ENCODE data around the gene PITPNC1. TPM values are rescaled to one million over a fixed set of nuclear protein-coding genes. Genes with fewer than 3 reads are reported as not detected.
"Not testable (repeated sequence)": the region's sequence is repeated elsewhere in the genome, so short reads cannot be mapped to it uniquely, and the experiment has no call there.

PITPNC1 gene
- total RNA-seq, 1 donor from 2014 or later = 14.6 TPM

- intact Hi-C loops (cut with DNase I) = no loop called here
- DNase-seq (no peak), ATAC-seq (ENCODE audit: poor library complexity) (no peak)
Observed at GRCh38 chr17:67471118-67471517, 94.0 kb downstream of the PITPNC1 start.

DNA sequence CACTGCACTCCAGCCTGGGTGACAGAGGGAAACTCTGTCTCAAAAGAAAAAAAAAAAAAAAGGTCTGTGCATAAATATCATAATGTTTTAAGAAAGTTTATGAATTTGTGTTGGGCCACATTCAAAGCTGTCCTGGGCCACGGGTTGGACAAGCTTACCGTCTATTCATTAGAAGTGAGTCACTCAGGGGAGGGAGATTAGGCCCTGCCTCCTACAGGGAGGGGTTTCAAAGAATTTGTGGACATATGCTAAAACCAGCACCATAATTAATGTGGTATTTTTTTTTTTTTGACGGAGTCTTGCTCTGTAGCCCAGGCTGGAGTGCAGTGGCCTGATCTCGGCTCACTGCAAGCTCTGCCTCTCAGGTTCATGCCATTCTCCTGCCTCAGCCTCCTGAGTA is 95.5 kb downstream of the PITPNC1 start:
- intact Hi-C loops (cut with DNase I); DNase-seq: not testable (repeated sequence)

GRCh38 chr17:67474081-67474661 is 97.1 kb downstream of the PITPNC1 start:
- ATAC-seq (ENCODE audit: poor library complexity) (peak; percentile 65), DNase-seq (no peak)
- intact Hi-C loops (cut with DNase I) = no loop called here

More for the DNA sequence above, 95.5 kb downstream of the PITPNC1 start:
- ATAC-seq (ENCODE audit: poor library complexity) = not testable (repeated sequence)

- intact Hi-C loops (cut with DNase I) = loop anchor here (5.0 kb wide), 1 partner anchor 98 kb away; the partner anchor contains the start of gene PITPNC1
- DNase-seq = peak; percentile 88
- ATAC-seq (ENCODE audit: poor library complexity) = peak; percentile 87
Observed at GRCh38 chr17:67475161-67475937, 98.3 kb downstream of the PITPNC1 start.

DNA sequence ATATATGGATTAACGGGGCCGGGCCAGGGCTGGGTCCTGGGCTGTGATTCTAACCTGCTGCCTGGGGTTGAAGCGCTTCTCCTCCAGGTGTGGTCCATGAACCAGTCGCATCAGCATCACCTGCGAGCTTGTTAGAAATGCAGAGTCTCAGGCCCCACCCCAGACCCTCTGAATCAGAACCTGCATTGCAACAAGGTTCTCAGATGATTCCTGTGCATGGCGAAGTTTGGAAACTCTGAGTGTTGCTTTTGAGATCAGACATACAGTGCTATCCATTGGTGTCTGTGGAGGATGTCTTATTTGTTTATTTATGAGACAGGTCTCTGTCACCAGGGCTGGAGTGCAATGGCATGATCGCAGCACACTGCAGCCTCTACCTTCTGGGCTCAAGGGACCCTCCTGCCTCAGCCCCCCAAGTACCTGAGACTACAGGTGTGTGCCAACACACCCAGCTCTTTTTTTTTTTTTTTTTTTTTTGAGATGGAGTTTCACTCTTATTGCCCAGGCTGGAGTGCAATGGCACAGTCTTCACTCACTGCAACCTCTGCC is 99.8 kb downstream of the PITPNC1 start:
- ATAC-seq (ENCODE audit: poor library complexity) = no peak
- intact Hi-C loops (cut with DNase I) = loop anchor here (5.0 kb wide), 1 partner anchor 100 kb away; the partner anchor contains the start of gene PITPNC1
- no peak for DNase-seq

DNA sequence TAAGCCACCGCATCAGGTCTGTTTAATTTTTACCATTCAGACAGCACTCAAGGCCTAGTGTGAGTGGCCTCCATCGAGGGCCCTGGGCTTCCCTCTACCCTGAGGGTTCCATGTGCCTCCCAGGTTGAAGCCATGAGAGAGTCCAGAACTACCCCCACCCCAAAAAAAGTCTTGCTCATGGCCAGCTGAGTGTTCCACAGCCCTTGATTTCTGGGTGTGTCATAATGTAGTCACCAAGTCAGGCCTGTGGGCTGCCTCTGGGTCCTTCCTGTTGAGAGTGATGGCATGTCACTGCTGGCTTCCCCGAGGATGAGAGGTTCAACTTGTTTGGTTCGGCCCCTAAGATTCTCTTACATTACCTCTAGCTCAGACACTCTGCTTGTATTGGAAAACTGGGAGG is 100.6 kb downstream of the PITPNC1 start:
- ATAC-seq (ENCODE audit: poor library complexity) (no peak), DNase-seq (no peak)
- intact Hi-C loops (cut with DNase I) = loop anchor here (5.0 kb wide), 1 partner anchor 100 kb away; the partner anchor contains the start of gene PITPNC1

GRCh38 chr17:67478401-67479041 is 101.4 kb downstream of the PITPNC1 start:
- intact Hi-C loops (cut with DNase I) = loop anchor here (5.0 kb wide), 1 partner anchor 101 kb away; the partner anchor contains the start of gene PITPNC1
- no peak for DNase-seq
- ATAC-seq (ENCODE audit: poor library complexity) = no peak

GRCh38 chr17:67479148-67479547 is 102.1 kb downstream of the PITPNC1 start:
- no peak for ATAC-seq (ENCODE audit: poor library complexity)
- intact Hi-C loops (cut with DNase I) = loop anchor here (5.0 kb wide), 1 partner anchor 102 kb away; the partner anchor contains the start of gene PITPNC1
- no peak for DNase-seq

- ATAC-seq (ENCODE audit: poor library complexity); DNase-seq: not testable (repeated sequence)
- intact Hi-C loops (cut with DNase I) = loop anchor here (10.0 kb wide), 1 partner anchor 124 kb away; no protein-coding TSS in a partner anchor
Observed at GRCh38 chr17:67480959-67481358, 103.9 kb downstream of the PITPNC1 start.

DNA sequence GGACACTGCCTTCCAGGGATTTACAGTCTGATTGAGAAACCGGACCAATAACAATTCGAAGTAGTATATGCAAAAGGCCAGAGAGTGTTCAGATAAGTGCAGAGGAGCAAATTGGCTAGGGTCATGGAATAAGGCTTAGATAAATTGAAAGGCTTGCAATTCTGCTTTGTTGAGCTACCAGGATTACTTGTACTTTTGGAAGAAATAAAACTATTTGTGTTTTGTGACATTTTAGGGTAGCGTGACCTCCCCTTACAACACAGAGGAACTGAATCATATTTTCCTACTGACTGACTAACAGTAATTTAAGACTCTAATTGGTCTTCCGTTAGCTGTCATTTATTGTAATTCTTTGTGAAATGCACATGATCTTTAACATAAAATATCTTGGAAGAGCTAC is 104.7 kb downstream of the PITPNC1 start:
- no peak for ATAC-seq (ENCODE audit: poor library complexity)
- intact Hi-C loops (cut with DNase I) = loop anchor here (10.0 kb wide), 1 partner anchor 123 kb away; no protein-coding TSS in a partner anchor

DNA sequence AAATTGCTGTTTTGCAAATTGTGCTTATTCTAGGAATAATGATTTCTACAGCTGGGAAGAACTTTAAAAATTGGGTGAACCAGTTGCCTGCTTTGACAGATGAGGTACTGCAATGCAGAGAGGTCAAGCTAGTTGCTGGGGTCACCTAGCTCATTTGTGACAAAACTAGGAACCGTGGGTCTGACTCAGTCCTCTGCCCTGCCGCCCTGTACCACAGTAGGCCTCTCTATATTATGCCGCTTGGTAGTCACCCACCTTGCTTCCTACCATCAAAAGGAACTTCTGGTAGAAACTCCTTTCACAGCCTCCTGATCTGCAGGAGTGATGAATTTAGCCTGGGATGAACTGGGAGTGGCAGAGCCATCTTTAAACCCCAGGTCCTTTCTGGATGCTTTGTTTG is 105.7 kb downstream of the PITPNC1 start:
- no peak for ATAC-seq (ENCODE audit: poor library complexity)
- intact Hi-C loops (cut with DNase I) = loop anchor here (10.0 kb wide), 1 partner anchor 122 kb away; no protein-coding TSS in a partner anchor
- no peak for DNase-seq

More for the DNA sequence above, 104.7 kb downstream of the PITPNC1 start:
- no peak for DNase-seq

- ATAC-seq (ENCODE audit: poor library complexity) = no peak
- intact Hi-C loops (cut with DNase I) = loop anchor here (10.0 kb wide), 1 partner anchor 121 kb away; no protein-coding TSS in a partner anchor
Observed at GRCh38 chr17:67484261-67484660, 107.2 kb downstream of the PITPNC1 start.

GRCh38 chr17:67485666-67486065 is 108.6 kb downstream of the PITPNC1 start:
- ATAC-seq (ENCODE audit: poor library complexity) (no peak), DNase-seq (no peak)
- intact Hi-C loops (cut with DNase I) = loop anchor here (10.0 kb wide), 1 partner anchor 119 kb away; no protein-coding TSS in a partner anchor

More at GRCh38 chr17:67484261-67484660, 107.2 kb downstream of the PITPNC1 start:
- no peak for DNase-seq

GRCh38 chr17:67487506-67487905 is 110.4 kb downstream of the PITPNC1 start:
- ATAC-seq (ENCODE audit: poor library complexity) = no peak
- DNase-seq = no peak
- intact Hi-C loops (cut with DNase I) = loop anchor here (10.0 kb wide), 1 partner anchor 117 kb away; no protein-coding TSS in a partner anchor

GRCh38 chr17:67488161-67488560 is 111.1 kb downstream of the PITPNC1 start:
- ATAC-seq (ENCODE audit: poor library complexity) = peak; percentile 67
- intact Hi-C loops (cut with DNase I) = loop anchor here (10.0 kb wide), 1 partner anchor 117 kb away; no protein-coding TSS in a partner anchor
- DNase-seq = peak; percentile 78

GRCh38 chr17:67488768-67489167 is 111.7 kb downstream of the PITPNC1 start:
- intact Hi-C loops (cut with DNase I) = loop anchor here (10.0 kb wide), 1 partner anchor 116 kb away; no protein-coding TSS in a partner anchor
- ATAC-seq (ENCODE audit: poor library complexity) = no peak

GRCh38 chr17:67489273-67489672 is 112.2 kb downstream of the PITPNC1 start:
- intact Hi-C loops (cut with DNase I) = loop anchor here (10.0 kb wide), 1 partner anchor 116 kb away; no protein-coding TSS in a partner anchor
- ATAC-seq (ENCODE audit: poor library complexity) (no peak), DNase-seq (no peak)

More at GRCh38 chr17:67488768-67489167, 111.7 kb downstream of the PITPNC1 start:
- no peak for DNase-seq

DNA sequence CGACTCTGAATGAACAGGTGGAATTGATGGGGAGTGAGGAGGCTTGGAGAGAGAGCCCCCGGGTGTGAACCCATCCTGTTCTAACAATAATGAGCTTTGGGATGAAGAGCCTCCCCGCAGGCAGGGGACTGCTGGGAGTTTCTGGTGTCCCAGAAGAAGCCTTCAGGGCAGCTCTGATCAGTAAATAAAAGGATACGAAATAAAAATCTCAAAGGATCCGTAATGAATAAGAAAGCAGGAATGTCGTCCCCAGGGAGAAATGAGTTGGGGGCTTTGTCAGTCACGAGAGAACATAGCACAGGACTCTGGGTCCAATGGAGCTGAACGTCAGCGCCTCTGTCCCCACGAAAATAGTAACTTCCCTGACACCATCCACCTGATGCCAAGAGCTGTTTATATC is 113.4 kb downstream of the PITPNC1 start:
- peak; percentile 22 for ATAC-seq (ENCODE audit: poor library complexity)
- intact Hi-C loops (cut with DNase I) = no loop called here
- no peak for DNase-seq
